Measurements from ENCODE around the gene THAP11. TPM values are rescaled to one million over a fixed set of nuclear protein-coding genes. Genes with fewer than 3 reads are reported as not detected.

Gene THAP11
- total RNA-seq, 1 donor from 2014 or later = 26.1 TPM

GRCh38 chr16:67878846-67879245, 36.7 kb downstream of the THAP11 start:
- intact Hi-C loops (cut with DNase I) = no loop called here
- no peak for DNase-seq

DNA sequence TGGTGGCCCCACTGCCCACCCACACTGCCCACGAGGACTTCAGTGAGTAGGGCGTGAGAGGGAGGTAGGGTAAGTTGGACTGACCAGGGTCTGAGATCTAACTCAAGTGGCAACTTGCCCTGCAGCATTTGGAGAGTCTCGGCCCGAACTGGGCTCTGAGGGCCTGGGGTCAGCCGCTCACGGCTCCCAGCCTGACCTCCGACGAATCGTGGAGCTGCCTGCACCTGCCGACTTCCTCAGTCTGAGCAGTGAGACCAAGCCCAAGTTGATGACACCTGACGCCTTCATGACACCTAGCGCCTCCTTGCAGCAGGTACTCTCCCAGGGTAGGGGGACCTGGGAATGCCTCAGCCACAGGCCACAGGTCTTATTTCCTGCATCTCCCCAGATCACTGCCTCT, 37.3 kb downstream of the THAP11 start:
- ATAC-seq (no peak), DNase-seq (no peak)
- TF ChIP-seq, protein P1, sequence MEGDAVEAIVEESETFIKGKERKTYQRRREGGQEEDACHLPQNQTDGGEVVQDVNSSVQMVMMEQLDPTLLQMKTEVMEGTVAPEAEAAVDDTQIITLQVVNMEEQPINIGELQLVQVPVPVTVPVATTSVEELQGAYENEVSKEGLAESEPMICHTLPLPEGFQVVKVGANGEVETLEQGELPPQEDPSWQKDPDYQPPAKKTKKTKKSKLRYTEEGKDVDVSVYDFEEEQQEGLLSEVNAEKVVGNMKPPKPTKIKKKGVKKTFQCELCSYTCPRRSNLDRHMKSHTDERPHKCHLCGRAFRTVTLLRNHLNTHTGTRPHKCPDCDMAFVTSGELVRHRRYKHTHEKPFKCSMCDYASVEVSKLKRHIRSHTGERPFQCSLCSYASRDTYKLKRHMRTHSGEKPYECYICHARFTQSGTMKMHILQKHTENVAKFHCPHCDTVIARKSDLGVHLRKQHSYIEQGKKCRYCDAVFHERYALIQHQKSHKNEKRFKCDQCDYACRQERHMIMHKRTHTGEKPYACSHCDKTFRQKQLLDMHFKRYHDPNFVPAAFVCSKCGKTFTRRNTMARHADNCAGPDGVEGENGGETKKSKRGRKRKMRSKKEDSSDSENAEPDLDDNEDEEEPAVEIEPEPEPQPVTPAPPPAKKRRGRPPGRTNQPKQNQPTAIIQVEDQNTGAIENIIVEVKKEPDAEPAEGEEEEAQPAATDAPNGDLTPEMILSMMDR (IDR thresholded peaks at IDR 0.05) = no peak
- no peaks in the 10 kb centered on the region for H3K9me3 ChIP-seq
- H3K27me3 ChIP-seq (ENCODE audit: low read depth) = no peaks in the 10 kb centered on the region
- no peak overlapping the region for H3K4me3 ChIP-seq
- peaks cover 22% of the 10 kb centered on the region for H3K4me1 ChIP-seq
- intact Hi-C loops (cut with DNase I) = no loop called here
- H3K36me3 ChIP-seq = peaks cover 90% of the 10 kb centered on the region
- H3K27ac ChIP-seq = no peak overlapping the region

More at GRCh38 chr16:67878846-67879245, 36.7 kb downstream of the THAP11 start:
- Histone ChIP-seq H3K36me3 (peaks cover 84% of the 10 kb centered on the region), H3K4me3 (no peak overlapping the region), H3K27me3 (ENCODE audit: low read depth) (no peaks in the 10 kb centered on the region), H3K9me3 (no peaks in the 10 kb centered on the region), H3K4me1 (peaks cover 22% of the 10 kb centered on the region), H3K27ac (no peak overlapping the region)
- TF ChIP-seq, protein P1 (IDR thresholded peaks at IDR 0.05) = no peak
- no peak for ATAC-seq

GRCh38 chr16:67879936-67880335, 37.8 kb downstream of the THAP11 start:
- H3K4me3 ChIP-seq = no peak overlapping the region
- peaks cover 95% of the 10 kb centered on the region for H3K36me3 ChIP-seq
- H3K4me1 ChIP-seq = peaks cover 22% of the 10 kb centered on the region
- TF ChIP-seq, protein P1 (IDR thresholded peaks at IDR 0.05) = no peak
- no peak overlapping the region for H3K27ac ChIP-seq
- no peak for DNase-seq
- ATAC-seq = no peak
- no peaks in the 10 kb centered on the region for H3K27me3 ChIP-seq (ENCODE audit: low read depth)
- intact Hi-C loops (cut with DNase I) = no loop called here
- no peaks in the 10 kb centered on the region for H3K9me3 ChIP-seq

DNA sequence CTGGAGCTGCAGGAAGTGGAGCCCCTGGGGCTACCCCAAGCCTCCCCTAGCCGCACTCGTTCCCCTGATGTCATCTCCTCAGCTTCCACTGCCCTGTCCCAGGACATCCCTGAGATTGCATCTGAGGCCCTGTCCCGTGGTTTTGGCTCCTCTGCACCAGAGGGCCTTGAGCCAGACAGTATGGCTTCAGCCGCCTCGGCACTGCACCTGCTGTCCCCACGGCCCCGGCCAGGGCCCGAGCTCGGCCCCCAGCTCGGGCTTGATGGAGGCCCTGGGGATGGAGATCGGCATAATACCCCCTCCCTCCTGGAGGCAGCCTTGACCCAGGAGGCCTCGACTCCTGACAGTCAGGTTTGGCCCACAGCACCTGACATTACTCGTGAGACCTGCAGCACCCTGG, 38.5 kb downstream of the THAP11 start:
- intact Hi-C loops (cut with DNase I) = no loop called here
- H3K27me3 ChIP-seq (ENCODE audit: low read depth) = no peaks in the 10 kb centered on the region
- H3K9me3 ChIP-seq = no peaks in the 10 kb centered on the region
- peaks cover 20% of the 10 kb centered on the region for H3K4me1 ChIP-seq
- no peak for ATAC-seq
- no peak for DNase-seq
- peaks cover 95% of the 10 kb centered on the region for H3K36me3 ChIP-seq
- H3K4me3 ChIP-seq = no peak overlapping the region
- no peak overlapping the region for H3K27ac ChIP-seq
- TF ChIP-seq, protein P1 (IDR thresholded peaks at IDR 0.05) = no peak

DNA sequence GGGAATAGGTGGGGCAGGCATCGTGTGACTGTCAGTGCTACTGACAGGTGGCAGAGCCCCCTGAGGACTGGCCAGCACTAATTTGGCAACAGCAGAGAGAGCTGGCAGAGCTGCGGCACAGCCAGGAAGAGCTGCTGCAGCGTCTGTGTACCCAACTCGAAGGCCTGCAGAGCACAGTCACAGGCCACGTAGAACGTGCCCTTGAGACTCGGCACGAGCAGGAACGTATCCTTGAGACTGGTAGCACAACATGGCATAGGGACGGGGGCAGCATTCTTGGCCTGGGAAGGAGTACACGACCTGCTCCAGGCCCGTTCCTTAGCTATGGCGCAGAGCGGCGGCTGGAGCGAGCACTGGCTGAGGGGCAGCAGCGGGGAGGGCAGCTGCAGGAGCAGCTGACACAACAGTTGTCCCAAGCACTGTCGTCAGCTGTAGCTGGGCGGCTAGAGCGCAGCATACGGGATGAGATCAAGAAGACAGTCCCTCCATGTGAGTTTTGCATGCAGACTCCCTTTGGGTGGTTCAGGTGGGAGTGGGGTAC, 39.6 kb downstream of the THAP11 start:
- no peaks in the 10 kb centered on the region for H3K9me3 ChIP-seq
- no peaks in the 10 kb centered on the region for H3K27me3 ChIP-seq (ENCODE audit: low read depth)
- peaks cover 19% of the 10 kb centered on the region for H3K4me1 ChIP-seq
- H3K4me3 ChIP-seq = no peak overlapping the region
- peaks cover 84% of the 10 kb centered on the region for H3K36me3 ChIP-seq
- intact Hi-C loops (cut with DNase I) = no loop called here
- no peak overlapping the region for H3K27ac ChIP-seq
- DNase-seq (no peak), ATAC-seq (no peak)
- TF ChIP-seq, protein P1 (IDR thresholded peaks at IDR 0.05) = no peak
